GM18498 (cell line): ENCODE data around the gene CDK19.
A peak's percentile ranks its signal among the peaks of the same experiment; 100 is the strongest.
"Not testable (repeated sequence)": the region's sequence is repeated elsewhere in the genome, so short reads cannot be mapped to it uniquely, and the experiment has no call there.

ENCODE experiments used
- ATAC-seq: cut with Tn5 transposase; IDR thresholded peaks from one replicate; pipeline ENCODE4 v1.9.1; 2021; ENCODE audit warnings: mild to moderate bottlenecking, moderate library complexity; ENCODE audit not compliant: unreplicated experiment

The CDK19 gene

GRCh38 chr6:110590821-110591351 is 224.4 kb downstream of the CDK19 start:
- no peak for ATAC-seq

GRCh38 chr6:110589865-110590513 is 225.3 kb downstream of the CDK19 start:
- ATAC-seq = peak; percentile 98

- ATAC-seq = no peak
These were observed 227.9 kb downstream of the CDK19 start for GRCh38 chr6:110587328-110587727.

GRCh38 chr6:110581679-110582078 is 233.6 kb downstream of the CDK19 start:
- ATAC-seq = no peak

- ATAC-seq = not testable (repeated sequence)
These were observed 237.6 kb downstream of the CDK19 start for GRCh38 chr6:110577596-110578167.

- no peak for ATAC-seq
These were observed 239.3 kb downstream of the CDK19 start for GRCh38 chr6:110575925-110576463.

GRCh38 chr6:110574817-110575216 is 240.5 kb downstream of the CDK19 start:
- ATAC-seq = no peak

GRCh38 chr6:110573537-110573936 is 241.7 kb downstream of the CDK19 start:
- ATAC-seq = no peak

GRCh38 chr6:110573136-110573535 is 242.1 kb downstream of the CDK19 start:
- no peak for ATAC-seq

- no peak for ATAC-seq
These were observed 247.1 kb downstream of the CDK19 start for GRCh38 chr6:110567957-110568696.

GRCh38 chr6:110566346-110567125 is 248.7 kb downstream of the CDK19 start:
- no peak for ATAC-seq

- no peak for ATAC-seq
These were observed 250.4 kb downstream of the CDK19 start for GRCh38 chr6:110564703-110565421.

GRCh38 chr6:110563711-110564110 is 251.6 kb downstream of the CDK19 start:
- ATAC-seq = no peak

GRCh38 chr6:110562316-110562915 is 252.9 kb downstream of the CDK19 start:
- no peak for ATAC-seq

- no peak for ATAC-seq
These were observed 253.6 kb downstream of the CDK19 start for GRCh38 chr6:110561696-110562095.

- no peak for ATAC-seq
These were observed 254.3 kb downstream of the CDK19 start for GRCh38 chr6:110561008-110561396.

GRCh38 chr6:110560239-110561007 is 254.8 kb downstream of the CDK19 start:
- no peak for ATAC-seq
